Peyer's patch (tissue), 4 donors: ENCODE results near the gene PTCD2.

ENCODE experiments used
- POLR2A ChIP-seq, 2 donors: fragments of 450-650 bp; IDR thresholded peaks; one replicate each; pipeline ENCODE4 v1.5.1; 2017; ENCODE audit warnings: antibody characterized with exemption in 2 of 2, mild to moderate bottlenecking in 2 of 2, moderate library complexity in 2 of 2
- TF ChIP-seq, protein P1 (sequence below), 6 experiments: fragments of 450-650 bp in 4 of 6; fragments of 200-600 bp in 2 of 6; sonication (generic) in 1 of 6; IDR thresholded peaks; one replicate each; pipeline ENCODE4 v1.5.1; 2017 to 2019; ENCODE audit warnings: antibody characterized with exemption in 6 of 6, mild to moderate bottlenecking in 3 of 6, moderate library complexity in 1 of 6

GRCh38 chr5:72356361-72356760 is 36.2 kb downstream of the PTCD2 start:
- TF ChIP-seq, protein P1, sequence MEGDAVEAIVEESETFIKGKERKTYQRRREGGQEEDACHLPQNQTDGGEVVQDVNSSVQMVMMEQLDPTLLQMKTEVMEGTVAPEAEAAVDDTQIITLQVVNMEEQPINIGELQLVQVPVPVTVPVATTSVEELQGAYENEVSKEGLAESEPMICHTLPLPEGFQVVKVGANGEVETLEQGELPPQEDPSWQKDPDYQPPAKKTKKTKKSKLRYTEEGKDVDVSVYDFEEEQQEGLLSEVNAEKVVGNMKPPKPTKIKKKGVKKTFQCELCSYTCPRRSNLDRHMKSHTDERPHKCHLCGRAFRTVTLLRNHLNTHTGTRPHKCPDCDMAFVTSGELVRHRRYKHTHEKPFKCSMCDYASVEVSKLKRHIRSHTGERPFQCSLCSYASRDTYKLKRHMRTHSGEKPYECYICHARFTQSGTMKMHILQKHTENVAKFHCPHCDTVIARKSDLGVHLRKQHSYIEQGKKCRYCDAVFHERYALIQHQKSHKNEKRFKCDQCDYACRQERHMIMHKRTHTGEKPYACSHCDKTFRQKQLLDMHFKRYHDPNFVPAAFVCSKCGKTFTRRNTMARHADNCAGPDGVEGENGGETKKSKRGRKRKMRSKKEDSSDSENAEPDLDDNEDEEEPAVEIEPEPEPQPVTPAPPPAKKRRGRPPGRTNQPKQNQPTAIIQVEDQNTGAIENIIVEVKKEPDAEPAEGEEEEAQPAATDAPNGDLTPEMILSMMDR (IDR thresholded peaks at IDR 0.05), result no peak
- TF ChIP-seq POLR2A (IDR thresholded peaks at IDR 0.05), result no peak
